ENCODE results near the gene GPR39.

Gene GPR39

GRCh38 chr2:132560562-132560961, 144.0 kb downstream of the GPR39 start:
- no peak for DNase-seq

GRCh38 chr2:132562245-132562644, 145.6 kb downstream of the GPR39 start:
- DNase-seq = no peak

GRCh38 chr2:132564065-132564464, 147.5 kb downstream of the GPR39 start:
- peak in 3 of 56 donors; percentile 4 to 22 (median 8) for DNase-seq

GRCh38 chr2:132566379-132566778, 149.8 kb downstream of the GPR39 start:
- no peak for DNase-seq

- no peak for DNase-seq
Measured at GRCh38 chr2:132567682-132568081, 151.1 kb downstream of the GPR39 start.

GRCh38 chr2:132568656-132569055, 152.1 kb downstream of the GPR39 start:
- DNase-seq = no peak

GRCh38 chr2:132573444-132574007, 156.9 kb downstream of the GPR39 start:
- DNase-seq = no peak

GRCh38 chr2:132577686-132578085, 161.1 kb downstream of the GPR39 start:
- DNase-seq = no peak

- no peak for DNase-seq
Measured at GRCh38 chr2:132581591-132581990, 165.0 kb downstream of the GPR39 start.

- no peak for DNase-seq
Measured at GRCh38 chr2:132581991-132582738, 165.6 kb downstream of the GPR39 start.

- DNase-seq = no peak
Measured at GRCh38 chr2:132583666-132584360, 167.2 kb downstream of the GPR39 start.

GRCh38 chr2:132584976-132585817, 168.6 kb downstream of the GPR39 start:
- DNase-seq = no peak

- DNase-seq = peak in 5 of 56 donors; percentile 4 to 32 (median 11)
Measured at GRCh38 chr2:132586101-132586511, 169.5 kb downstream of the GPR39 start.

GRCh38 chr2:132586835-132587234, 170.2 kb downstream of the GPR39 start:
- DNase-seq = no peak

- no peak for DNase-seq
Measured at GRCh38 chr2:132588576-132588975, 172.0 kb downstream of the GPR39 start.

- DNase-seq = peak in 6 of 56 donors; percentile 20 to 57 (median 41)
Measured at GRCh38 chr2:132589111-132589830, 172.7 kb downstream of the GPR39 start.

- DNase-seq = no peak
Measured at GRCh38 chr2:132589966-132590365, 173.4 kb downstream of the GPR39 start.

GRCh38 chr2:132593171-132593570, 176.6 kb downstream of the GPR39 start:
- no peak for DNase-seq

- no peak for DNase-seq
Measured at GRCh38 chr2:132595186-132595585, 178.6 kb downstream of the GPR39 start.

GRCh38 chr2:132595693-132596092, 179.1 kb downstream of the GPR39 start:
- DNase-seq = peak in 3 of 56 donors; percentile 14 to 22 (median 17)

- DNase-seq = no peak
Measured at GRCh38 chr2:132597166-132597565, 180.6 kb downstream of the GPR39 start.

All from nucleus accumbens (tissue), 56 donors.